Stimulated activated CD4-positive, alpha-beta T cell treated with anti-CD3 and anti-CD28 coated beads, Interleukin-12 subunit alpha, Interleukin-12 subunit beta, amount 100 ng/mL, for 48 hours (primary cell): ENCODE measurements around the gene EIF1AD.
"Not testable (repeated sequence)": the region's sequence is repeated elsewhere in the genome, so short reads cannot be mapped to it uniquely, and the experiment has no call there.

Experiments
- DNase-seq, 3 donors: peaks; one replicate each; pipeline ENCODE4 v3.0.0-alpha.2; 2020; ENCODE audit warnings: low read depth in 2 of 3, low spot score in 1 of 3

The EIF1AD gene, protein sequence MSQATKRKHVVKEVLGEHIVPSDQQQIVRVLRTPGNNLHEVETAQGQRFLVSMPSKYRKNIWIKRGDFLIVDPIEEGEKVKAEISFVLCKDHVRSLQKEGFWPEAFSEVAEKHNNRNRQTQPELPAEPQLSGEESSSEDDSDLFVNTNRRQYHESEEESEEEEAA

GRCh38 chr11:66001942-66002647 is at the start of gene EIF1AD, which contains the start of gene BANF1:
Gene EIF1AD, minus strand, starts transcription at chr11:66002157. Its CDS starts 1,768 bp downstream, at chr11:66000389.
Gene BANF1, plus strand, starts transcription at chr11:66002503. Its CDS starts 748 bp downstream, at chr11:66003251.
- peak; percentile 88 to 96 (median 94) for DNase-seq

DNA sequence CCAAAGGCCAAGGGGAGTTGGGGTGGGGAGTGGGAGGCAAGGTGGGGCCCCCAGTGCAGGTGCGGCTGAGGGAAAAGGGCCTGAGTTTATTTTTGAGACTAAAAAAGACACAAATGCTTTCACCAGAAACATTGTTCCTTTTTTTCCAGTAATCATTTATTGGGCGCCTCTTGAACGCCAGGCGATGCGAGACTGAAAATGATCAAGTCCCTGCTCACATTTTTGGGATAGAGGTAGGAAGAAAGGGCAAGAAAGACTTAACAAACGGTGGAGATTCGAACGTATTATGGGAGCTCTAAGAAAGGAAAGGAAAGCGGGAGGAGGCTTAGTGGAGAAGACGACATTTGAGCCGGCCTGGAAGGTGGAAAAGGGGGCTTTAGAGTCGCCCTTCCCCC is 49.4 kb upstream of the EIF1AD start:
- no peak for DNase-seq

- DNase-seq, result no peak
Observed at GRCh38 chr11:66050581-66051231, 48.7 kb upstream of the EIF1AD start.

DNA sequence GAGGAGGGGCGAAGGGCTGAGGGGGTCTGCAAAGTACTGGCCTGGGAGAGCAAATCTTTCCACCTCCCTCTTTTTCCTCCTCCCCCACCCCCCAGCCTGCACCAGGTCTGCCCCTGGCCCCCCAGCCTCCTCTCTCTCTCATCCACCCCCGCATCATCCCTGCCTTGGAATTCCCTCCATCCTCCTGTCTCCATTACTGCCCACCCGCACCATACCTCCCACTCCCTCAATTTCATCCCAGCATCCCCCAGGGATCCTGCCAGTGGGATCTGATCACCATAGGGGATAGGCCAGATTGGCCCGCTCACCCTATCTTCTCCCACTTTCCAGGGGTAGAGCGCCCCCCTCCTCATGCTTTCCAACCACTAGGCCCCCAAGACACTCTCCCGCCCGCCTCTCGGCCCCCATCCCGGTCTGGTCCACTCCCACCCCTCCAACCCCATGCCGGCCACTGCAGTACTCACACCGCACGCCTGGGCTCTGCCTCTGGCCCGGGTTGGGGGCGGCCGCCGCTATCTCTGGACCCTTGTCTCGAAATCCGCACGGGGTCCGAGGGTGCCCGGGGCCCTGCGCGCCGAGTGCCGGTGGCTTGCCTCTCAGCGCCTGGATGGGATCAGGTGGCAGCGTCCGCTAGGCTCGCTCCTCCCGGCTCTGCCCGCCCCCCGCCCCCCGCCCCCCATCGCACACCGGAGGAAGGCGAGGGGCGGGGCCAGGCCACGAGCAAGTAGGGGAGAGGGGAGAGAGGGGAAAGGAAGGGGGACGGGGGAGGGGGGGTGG is 46.8 kb upstream of the EIF1AD start, which contains the start of gene GAL3ST3:
GAL3ST3 (minus strand) TSS at position 615 of the 777 bp plus-strand sequence. CDS start 3,746 bp downstream, outside the sequence.
- DNase-seq, result no peak

DNA sequence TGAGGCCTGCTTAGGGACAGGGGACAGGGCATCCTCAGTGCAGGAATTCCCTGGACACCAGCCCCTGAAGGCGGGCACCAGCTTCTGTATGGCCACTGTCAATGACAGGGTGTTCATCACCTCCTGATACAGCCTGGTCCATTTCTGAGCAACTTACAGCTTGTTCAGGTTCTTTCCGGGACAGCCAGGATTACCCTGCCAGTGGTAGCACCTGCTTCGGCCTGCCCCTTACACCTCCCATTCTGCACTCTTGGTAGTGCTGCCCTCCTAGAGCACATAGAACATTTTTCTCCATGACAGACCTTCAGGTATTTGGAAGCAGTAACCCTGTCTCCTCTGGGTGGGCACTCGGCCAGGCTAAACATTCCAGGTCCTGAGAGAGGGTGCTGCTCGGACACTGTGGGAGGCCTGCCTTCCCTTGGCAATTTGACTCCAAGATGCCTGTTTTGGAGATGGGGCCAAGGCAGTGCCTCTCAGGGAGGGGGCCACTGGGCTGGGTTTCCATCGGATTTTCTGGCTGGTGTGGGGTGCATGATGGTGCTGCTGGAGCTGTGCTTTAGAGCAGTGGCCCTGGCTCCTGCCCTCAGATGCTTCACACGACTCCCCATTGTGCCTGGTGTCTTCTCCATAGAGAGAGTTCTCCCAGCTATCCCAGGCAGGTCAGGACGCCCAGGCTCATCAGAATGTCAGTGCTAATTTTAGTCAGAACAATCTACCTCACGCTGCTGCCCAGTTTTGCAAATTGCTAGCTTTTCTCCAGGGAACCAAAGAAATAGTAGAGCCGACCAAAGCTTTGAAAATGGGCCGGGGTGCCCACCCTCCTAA is 45.8 kb upstream of the EIF1AD start:
- DNase-seq, result no peak

- DNase-seq, result no peak
Observed at GRCh38 chr11:66046901-66047300, 44.9 kb upstream of the EIF1AD start.

DNA sequence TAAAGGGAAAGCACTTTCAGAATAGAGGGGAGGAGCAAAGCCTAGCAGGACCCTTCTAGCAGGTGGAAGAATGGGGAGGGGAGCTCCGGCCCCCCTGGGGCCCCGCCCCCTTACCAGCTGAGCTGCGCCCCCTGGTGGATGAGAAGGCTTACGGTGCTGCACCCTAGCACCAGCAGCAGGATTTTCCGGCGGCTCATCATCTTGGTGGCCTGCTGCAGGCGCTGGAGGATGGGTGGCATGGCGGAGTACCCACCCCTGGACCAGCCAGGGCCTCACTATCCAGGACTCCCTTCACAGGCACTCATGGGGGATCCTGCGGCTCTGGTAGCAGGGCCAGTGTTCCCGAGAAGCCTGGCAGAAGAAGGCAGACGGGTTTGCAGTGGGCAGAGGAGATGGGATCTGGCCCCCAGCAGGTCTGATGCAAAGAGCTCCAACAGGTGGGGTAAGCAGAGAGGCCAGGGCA is 43.3 kb upstream of the EIF1AD start:
- DNase-seq, result peak; percentile 67 to 87 (median 77)

GRCh38 chr11:66044757-66045156 is 42.8 kb upstream of the EIF1AD start:
- no peak for DNase-seq

DNA sequence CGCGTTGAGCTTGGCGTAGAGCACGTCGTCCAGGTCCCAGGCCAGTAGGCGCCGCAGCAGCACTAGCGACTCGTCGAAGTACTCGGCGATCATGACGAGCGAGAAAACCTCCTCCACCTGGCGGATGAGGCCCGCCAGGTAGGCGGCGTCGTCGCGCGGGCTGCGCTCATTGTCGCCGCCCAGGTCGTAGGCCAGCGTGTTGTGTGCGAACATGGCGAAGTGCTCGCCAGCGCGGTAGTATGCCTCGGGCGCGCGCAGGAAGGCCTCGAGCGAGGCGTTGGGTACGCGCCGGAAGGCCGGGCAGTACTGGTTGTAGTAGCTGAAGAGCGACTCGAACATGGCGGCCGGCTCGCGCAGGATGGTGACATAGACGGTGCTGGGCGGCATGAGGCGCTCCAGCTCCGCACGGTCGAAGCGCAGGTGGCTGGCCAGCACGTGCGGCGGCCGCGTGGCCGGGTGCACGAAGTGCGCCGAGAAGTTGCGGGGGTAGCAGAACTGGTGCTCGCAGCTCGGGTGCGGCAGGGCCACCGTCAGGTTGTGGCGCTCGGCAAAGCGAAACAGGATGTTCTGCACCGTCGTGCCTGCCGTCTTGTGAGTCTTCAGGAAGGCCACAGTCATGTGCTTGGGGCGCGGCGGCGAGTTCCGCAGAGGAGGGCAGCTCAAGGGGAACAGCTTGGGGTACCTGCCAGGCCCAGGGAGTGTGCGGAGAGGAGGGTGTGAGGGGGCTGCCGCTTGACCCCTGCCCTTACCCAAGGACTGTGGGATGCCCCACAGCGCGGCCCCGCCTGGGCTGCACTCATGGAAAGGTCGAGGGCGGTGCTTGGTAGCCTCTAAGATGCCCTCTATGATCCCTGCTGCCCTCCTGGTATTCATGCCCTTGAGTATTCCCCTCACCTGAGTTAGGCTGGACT is 41.3 kb upstream of the EIF1AD start:
- DNase-seq, result no peak

DNA sequence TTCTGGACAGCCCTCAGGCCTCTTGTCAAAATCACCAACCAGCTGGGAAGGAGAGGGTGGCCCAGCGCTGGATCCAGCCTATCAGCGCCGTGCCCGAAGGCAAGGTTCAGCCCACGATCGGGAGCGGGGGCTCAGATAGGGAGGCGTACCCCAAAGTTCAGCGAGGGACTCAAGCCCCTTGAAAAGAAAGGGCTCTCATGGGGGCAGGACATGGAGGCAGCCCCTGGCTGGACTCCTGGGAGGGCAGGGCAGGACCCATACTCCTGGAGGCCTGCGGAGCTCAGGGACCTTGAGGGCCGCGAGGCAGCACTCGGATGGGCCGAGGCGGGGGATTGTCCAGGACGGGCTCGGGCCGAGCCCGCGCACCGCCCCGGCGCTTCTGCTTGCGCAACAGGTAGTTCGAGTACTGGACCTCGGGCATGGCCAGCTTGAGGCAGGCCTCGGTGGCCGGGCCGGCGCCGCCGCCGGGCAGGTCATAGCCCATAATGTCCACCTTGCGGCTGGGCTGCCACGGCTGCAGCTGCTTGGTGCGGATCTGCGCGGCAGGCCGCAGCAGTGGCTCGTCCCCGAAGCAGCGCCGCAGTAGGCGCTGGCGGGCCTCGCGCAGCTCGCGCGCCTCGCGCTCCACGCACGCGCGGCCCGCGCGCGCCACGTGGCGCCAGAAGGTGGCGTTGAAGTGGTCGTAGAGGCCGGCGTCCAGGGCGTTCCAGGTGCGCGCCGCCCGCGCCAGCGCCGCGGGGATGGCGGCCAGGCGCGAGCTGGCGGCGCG is 40.5 kb upstream of the EIF1AD start:
- DNase-seq, result no peak

- DNase-seq, result no peak
Observed at GRCh38 chr11:66039765-66040164, 37.8 kb upstream of the EIF1AD start.

DNA sequence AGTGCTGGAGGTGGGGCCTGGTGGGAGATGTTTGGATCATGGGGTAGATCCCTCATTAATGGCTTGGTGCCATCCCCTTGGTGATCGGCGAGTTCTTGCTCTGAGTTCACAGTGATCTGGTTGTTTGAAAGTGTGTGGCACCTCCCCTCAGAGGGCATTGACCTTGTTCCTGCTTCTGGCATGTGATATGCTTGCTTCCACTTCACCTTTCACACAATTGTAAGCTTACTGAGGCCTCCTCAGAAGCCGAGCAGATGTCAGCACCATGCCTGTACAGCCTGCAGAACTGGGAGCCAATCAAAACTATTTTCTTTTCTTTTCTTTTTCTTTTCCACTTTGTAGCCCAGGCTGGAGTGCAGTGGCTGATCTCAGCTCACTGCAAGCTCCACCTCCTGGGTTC is 35.4 kb upstream of the EIF1AD start:
- DNase-seq, result no peak

- DNase-seq, result no peak
Observed at GRCh38 chr11:66036334-66036710, 34.4 kb upstream of the EIF1AD start.

DNA sequence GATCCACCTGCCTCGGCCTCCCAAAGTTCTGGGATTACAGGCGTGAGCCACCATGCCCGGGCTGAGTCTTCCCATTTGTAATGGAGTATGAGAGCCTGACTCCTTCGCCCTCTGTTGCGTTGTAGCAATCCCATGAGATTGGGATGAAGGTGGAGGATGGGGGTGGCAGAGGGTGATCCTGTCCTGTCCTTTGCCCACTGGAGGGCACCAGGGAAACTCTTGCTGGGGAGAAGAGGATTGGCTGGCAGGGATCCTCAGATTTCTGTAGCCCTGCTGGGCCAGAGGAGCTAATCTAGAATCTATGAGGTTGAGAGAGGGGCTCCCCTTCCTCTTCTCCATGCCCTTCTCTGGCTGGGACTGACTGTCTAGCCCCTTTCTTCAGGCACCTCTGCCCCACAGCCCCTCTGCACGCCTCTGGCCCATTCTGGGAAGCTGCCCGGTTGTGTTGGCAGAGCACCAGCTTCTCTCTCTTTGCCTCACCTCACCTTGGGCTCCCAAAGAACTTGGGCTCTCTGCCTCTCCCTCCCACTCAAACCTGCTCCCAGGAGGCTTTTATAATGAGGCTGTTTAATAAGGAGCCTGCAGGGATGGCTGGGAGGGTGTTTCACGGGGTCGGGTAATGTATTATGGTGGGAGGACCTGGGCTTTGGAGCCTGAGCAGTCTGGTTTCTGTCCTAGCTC is 33.8 kb upstream of the EIF1AD start:
- no peak for DNase-seq

DNA sequence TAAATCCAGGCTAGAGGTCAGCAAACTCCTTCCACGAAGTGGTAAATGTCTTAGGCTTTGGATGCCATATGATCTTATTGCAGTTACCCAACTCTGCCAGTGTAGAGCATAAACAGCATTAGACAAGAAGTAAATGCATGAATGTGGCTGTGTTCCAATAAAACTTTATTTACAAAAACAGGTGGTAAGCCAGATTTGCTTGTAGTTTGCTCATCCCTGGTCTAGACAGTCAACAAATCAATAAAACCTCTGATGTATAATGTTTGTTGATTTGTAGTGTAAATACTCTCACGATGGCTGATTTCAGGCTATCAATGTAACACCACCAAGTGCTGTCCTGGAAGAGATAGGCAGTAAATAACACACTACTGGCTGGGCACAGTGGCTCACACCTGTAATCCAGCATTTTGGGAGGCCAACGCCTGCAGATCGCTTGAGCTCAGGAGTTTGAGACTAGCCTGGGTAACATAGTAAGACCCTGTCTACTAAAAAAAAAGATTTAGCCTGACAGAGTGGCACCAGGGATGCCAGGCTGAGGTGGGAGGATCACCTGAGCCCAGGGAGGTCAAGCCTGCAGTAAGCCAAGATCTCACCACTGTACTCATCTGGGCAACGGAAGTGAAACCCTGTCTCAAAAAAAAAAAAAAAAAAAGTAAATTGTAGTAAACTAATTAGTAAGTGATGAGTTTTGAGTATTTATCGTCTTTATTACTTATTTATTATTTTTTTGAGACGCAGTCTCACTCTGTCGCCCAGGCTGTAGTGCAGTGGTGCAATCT is 31.2 kb upstream of the EIF1AD start:
- DNase-seq, result no peak

DNA sequence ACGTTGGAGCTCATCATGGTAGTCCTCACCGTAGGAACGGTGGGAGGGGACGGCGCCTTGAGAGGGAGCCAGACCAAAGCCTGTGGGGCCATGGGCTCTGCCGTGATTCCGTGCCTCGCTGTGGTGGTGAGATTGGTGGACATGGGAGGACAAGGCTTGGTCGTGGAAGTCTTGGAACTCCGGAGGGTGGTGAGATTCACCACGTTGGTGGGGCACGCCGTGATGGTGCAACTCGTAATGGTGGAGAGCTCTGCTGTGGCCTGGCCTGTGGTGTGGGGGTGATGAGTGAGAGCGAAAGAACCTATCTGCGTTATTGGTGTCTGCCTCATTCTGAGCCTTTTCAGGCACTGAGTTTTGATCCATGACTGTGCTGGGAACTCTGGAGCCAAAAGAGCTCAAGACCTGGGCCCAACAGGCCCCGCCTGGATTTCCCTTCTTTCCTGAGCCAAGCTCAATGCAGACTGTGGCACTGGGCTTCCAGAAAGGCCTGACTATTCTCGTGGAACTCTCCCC is 24.1 kb upstream of the EIF1AD start, which contains the start of gene CATSPER1:
CATSPER1 (minus strand) TSS at position 463 of the 513 bp plus-strand sequence; CDS start at position 363, 100 bp downstream.
- no peak for DNase-seq

DNA sequence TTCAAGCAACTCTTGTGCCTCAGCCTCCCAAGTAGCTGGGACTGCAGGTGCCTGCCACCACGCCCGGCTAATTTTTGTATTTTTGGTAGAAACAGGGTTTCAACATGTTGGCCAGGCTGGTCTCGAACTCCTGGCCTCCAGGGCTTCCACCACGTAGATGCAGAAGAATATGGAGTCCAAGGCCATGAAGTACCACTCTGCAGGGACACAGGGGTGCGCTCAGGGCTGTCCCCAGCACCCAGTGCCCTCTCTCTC is 21.2 kb upstream of the EIF1AD start:
- not testable (repeated sequence) for DNase-seq
